A673 (cell line): ENCODE data around the gene LRRC1.

Experiments used
- CTCF ChIP-seq: fragments of 300-800, 200-600 bp; sonication (generic); conservative IDR thresholded peaks from 2 replicates; pipeline ENCODE4 v1.5.1; 2017; ENCODE audit warnings: low read depth, mild to moderate bottlenecking, antibody characterized with exemption, low read length, moderate library complexity, mixed read lengths
- EZH2 ChIP-seq: fragments of 200-600 bp; sonication (generic); IDR thresholded peaks from 2 replicates; pipeline ENCODE4 v1.6.1; 2017; ENCODE audit warnings: borderline replicate concordance, low read depth, mild to moderate bottlenecking, mixed read lengths, antibody characterized with exemption, low read length; ENCODE audit not compliant: poor library complexity, severe bottlenecking

- TF ChIP-seq CTCF (no peak), EZH2 (no peak)
Observed at GRCh38 chr6:53790886-53791285, 3.9 kb upstream of the LRRC1 start.
